HG03457 (cell line): ENCODE results near the gene DHX57.

ENCODE experiments used
- ATAC-seq: cut with Tn5 transposase; IDR thresholded peaks from one replicate; pipeline ENCODE4 v1.9.1; 2021; ENCODE audit warnings: moderate number of reproducible peaks; ENCODE audit not compliant: unreplicated experiment

DHX57 gene

DNA sequence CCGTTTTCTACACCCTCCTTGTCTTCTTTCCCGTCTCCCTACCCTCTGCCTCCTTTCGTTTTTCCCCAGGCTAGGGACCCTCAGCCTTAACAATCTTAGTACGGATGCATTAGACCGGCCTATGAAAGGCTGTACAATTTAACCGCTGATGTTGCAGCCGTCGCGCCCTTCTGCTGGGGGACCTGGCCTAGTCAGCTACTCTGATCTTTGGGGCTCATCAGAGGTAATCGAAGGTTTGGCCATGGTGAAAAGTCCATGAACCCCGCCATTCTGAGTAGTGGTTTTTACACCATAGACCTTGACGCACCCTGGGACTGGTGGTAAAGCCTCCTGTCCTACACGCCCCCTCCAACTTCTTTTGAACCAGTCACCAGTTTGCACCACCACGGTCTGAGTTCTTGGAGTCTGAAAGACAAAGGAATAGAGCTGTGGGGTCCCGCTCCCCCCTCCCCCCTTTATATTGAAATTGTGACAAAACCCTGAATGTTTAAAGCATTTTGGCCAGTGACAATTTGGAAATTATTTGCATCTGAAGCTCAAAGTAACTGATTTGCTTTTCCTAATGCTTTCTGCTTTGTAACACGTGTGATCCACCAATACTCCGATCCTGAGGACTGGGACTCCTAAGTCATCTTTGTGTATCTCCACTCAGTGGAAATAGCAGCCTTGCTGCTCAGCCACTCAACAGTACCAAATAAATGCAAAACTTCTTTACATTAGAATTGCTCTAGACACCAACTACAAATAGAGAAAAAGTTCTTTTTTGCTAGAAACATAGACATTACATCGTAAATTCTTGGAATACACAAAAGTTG, 123.9 kb downstream of the DHX57 start:
- ATAC-seq = peak; percentile 16

DNA sequence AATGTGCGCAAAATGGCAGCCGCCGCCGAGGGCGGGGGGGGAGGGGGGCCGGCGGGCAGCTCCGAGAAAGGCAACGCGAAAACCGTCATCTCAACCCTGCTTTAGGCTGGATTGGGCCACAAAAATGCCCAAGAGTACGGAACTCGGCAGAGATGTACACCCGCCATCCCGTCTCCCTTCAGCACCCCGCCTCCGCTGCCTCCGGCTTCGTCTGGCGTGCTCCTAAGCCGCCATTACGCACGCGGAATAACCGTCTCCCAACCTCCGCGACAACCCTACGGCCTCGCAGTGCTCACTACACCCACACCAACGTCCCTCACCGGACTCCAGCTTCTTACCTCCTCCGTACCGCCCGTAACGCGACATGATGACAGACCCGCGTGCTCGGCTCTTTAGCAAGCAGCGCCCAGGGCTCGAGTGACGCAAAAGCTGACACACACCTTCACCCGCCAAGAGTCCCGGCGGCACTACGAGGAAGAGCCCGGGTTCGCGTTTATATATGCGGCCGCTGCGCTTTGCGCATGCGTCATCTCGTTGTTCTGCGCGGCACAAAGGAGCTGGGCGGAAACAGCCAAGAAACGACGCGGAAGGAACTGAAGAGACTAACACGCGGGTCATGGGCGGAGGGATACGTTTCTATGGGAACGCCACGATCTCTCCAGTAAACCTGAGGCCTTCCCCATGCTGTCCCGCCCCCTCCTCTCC, 124.7 kb downstream of the DHX57 start, which contains the start of gene SRSF7:
Gene SRSF7 (minus strand): TSS at position 471 of the 705 bp plus-strand sequence. CDS start 105 bp downstream, at position 366.
- peak; percentile 74 for ATAC-seq

DNA sequence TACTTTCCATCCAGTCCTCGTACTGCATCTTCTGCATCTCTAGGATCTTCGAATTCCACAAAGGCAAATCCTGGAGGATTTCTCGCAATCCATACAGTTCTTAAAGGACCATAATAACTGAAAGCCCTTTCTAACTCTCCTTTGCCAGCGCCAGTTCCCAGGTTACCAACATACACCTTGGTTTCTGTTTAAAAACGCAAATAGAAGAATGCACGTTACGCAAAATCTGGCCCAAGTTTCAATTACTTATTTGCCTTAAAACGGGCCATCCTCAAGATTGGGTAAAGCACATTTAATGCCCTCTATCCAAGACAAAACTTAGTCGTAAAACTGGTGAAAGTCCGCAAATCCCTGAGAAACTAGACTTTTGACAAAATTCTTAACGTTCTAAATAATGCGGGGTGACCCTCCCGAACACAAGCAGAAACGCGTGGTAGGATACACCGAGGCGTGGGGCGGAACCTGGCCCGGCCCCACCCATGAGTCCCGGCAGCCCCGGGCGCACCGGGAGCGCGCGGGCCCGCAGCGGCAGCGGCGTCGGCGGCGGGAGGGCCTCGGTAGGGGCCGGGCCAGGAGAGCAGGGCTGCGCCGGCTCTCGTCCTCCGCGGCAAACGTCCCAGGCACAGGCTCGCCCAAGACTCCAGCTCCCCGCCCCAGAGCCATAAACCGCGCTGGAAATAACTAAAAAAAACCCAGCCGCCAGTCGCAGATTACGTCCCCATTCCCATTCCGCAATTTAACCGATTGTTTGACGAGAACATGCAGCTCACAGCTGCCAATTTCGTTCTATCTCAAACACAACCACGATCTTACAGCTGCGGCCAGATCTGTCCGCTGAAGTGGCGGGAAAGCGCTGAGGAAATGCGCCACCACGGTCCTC, 125.5 kb downstream of the DHX57 start:
- ATAC-seq = peak; percentile 15

DNA sequence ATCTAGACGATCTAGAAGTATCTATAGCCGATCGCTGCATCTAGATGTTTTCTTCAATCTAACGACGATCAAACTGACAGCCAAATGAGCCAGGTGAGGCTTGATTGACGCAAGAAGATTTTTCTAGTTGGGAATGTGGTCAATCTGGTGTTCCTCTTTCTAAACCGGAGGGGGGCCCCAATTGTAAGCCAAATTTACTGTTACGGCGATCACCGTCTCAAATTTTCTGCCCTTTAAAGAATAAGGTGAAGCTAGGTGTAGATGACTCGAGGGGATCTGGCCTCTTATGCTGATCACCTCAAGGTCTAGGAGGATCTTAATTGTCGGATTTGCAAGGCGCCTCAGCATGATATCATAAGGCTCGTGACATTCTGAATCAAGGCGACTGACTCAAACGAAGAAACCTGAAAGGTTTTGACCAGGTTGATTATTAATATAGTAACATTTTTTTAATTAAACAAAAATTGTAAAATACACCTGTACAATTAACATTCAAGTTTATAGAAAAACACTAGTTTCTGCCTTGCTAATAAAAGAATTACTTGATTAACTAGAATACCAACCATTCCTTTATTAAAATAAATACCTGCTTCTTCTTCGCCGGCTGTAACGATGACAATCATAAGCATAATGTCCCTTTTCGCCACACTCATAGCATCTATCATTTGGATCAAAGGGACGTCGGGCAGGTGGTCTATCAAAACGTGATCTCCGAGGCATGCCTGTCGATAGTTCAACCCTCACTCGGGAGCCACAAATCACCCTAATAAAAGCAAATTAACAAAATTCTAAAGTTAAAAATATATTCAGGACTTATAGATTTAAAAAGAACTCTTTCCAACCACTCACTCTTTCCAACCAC, 126.6 kb downstream of the DHX57 start:
- no peak for ATAC-seq

DNA sequence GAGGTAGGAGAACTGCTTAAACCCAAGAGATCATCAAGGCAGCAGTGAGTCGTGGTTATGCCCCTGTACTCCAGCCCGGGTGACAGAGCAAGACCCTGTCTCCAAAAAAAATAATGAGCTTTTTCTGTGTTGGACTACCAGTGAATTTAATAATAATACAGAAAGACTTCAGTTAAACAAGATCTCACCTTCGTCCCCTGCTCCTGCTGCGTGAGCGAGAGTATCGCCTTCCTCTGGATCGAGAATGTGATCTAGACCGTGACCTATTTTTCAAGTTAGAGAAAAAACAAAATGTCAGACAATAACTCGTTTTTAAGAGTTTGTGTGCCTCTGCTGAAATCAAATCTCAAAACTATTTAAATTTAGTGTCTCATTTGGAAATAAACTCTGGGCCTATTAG, 127.3 kb downstream of the DHX57 start:
- no peak for ATAC-seq

DNA sequence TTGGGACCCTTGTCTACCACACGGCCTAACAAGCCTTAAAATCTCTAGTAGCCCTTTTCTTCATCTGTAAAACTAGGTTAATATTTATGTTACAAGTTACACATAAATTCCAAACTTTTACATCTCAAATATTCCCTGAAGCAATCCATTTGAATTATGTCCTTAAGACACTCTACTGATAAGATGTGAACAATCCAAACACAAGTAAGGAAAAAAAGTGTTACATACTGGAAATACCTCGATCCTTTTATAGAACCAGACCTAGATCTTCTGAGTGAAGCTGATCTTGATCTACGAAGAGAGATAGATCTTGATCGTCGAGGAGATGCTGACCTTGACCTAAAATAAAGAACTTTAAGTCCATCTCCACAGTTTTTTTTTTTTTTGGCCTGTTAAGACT, 127.9 kb downstream of the DHX57 start:
- no peak for ATAC-seq
